Measurements from ENCODE around the gene P4HTM.

P4HTM gene

GRCh38 chr3:48993834-48994233 is 3.8 kb downstream of the P4HTM start:
- no peak for DNase-seq (ENCODE audit: low spot score)
- no peak for TF ChIP-seq CTCF (IDR thresholded peaks at IDR 0.05; ENCODE audit: extremely low read depth, missing control alignments)

- TF ChIP-seq CTCF (IDR thresholded peaks at IDR 0.05; ENCODE audit: extremely low read depth, missing control alignments), result no peak
Observed at GRCh38 chr3:48996640-48997039, 6.6 kb downstream of the P4HTM start.

GRCh38 chr3:48997102-48997635 is 7.1 kb downstream of the P4HTM start:
- DNase-seq (ENCODE audit: low spot score), result no peak
- TF ChIP-seq CTCF (IDR thresholded peaks at IDR 0.05; ENCODE audit: extremely low read depth, missing control alignments), result no peak

More at GRCh38 chr3:48996640-48997039, 6.6 kb downstream of the P4HTM start:
- DNase-seq (ENCODE audit: low spot score), result no peak

- no peak for TF ChIP-seq CTCF (IDR thresholded peaks at IDR 0.05; ENCODE audit: extremely low read depth, missing control alignments)
- no peak for DNase-seq (ENCODE audit: low spot score)
Observed at GRCh38 chr3:48997714-48998637, 7.9 kb downstream of the P4HTM start.

- no peak for DNase-seq (ENCODE audit: low spot score)
- TF ChIP-seq CTCF (IDR thresholded peaks at IDR 0.05; ENCODE audit: extremely low read depth, missing control alignments), result no peak
Observed at GRCh38 chr3:48999085-48999858, 9.2 kb downstream of the P4HTM start.

- no peak for TF ChIP-seq CTCF (IDR thresholded peaks at IDR 0.05; ENCODE audit: extremely low read depth, missing control alignments)
- DNase-seq (ENCODE audit: low spot score), result no peak
Observed at GRCh38 chr3:49001155-49001554, 11.1 kb downstream of the P4HTM start.
